GM12878 (cell line): ENCODE results near the gene SLC16A10. TPM values are rescaled to one million over a fixed set of nuclear protein-coding genes. Genes with fewer than 3 reads are reported as not detected.
"Not testable (repeated sequence)": the region's sequence is repeated elsewhere in the genome, so short reads cannot be mapped to it uniquely, and the experiment has no call there.

ENCODE experiments used
- ATAC-seq: fragments of 200-7000 bp; cut with Tn5 transposase; 3 replicates; pipeline ENCODE4 v1.9.1; 2020; ENCODE audit warnings: mild to moderate bottlenecking, moderate library complexity
- BruUV-seq: library from RNA; stranded (reverse); fragments of 400-500 nt; replicated peaks from 2 replicates; lab custom pipeline; 2021; lab: Mats Ljungman, UMichigan
- CTCF ChIA-PET: fragments of 300-600 bp; sonication (Branson Sonifier 250); formaldehyde crosslinking; extraction: SDS; loops from one replicate; lab custom pipeline; 2021; ENCODE audit warnings: inconsistent platforms; lab: Yijun Ruan, JAX
- POLR2A ChIA-PET: fragments of 350-600 bp; formaldehyde crosslinking; extraction: SDS; loops from one replicate; lab custom pipeline; 2021; ENCODE audit warnings: inconsistent platforms; lab: Charles Lee
- RAD21 ChIA-PET: fragments of 300-600 bp; sonication (Branson Sonifier 250); formaldehyde crosslinking; loops from one replicate; lab custom pipeline; 2023; ENCODE audit warnings: antibody characterized with exemption; ENCODE audit not compliant: unreplicated experiment; lab: Charles Lee
- SMC1A ChIA-PET: fragments of 300-600 bp; sonication (Branson Sonifier 250); formaldehyde crosslinking; loops from one replicate; lab custom pipeline; 2023; ENCODE audit not compliant: unreplicated experiment, uncharacterized antibody; lab: Charles Lee
- DNase-seq: peaks from one replicate; pipeline ENCODE4 v3.0.0-alpha.2; 2011; ENCODE audit warnings: low read depth, low spot score
- FAIRE-seq: peaks from 3 replicates; lab custom pipeline; 2011; peaks lifted over from hg19 to GRCh38; lab: Jason Lieb, UNC
- H2AFZ ChIP-seq: 2 replicates; pipeline ENCODE4 v1.6.0; 2011; ENCODE audit warnings: low read depth, low read length, control low read depth; ENCODE audit not compliant: control insufficient read depth
- H3K27ac ChIP-seq: 2 replicates; pipeline ENCODE4 v1.5.1; 2011; ENCODE audit warnings: control low read depth; ENCODE audit not compliant: control insufficient read depth, insufficient read depth
- H3K27me3 ChIP-seq, 2 experiments: replicated peaks in 1 of 2; 2 replicates each; pipeline versions ENCODE4 v1.6.0 to v1.6.1; 2011; ENCODE audit warnings: low read length in 1 of 2; ENCODE audit not compliant: control insufficient read depth in 2 of 2, insufficient read depth in 2 of 2
- H3K36me3 ChIP-seq, 2 experiments: 2 replicates each; pipeline ENCODE4 v1.5.1; 2011; ENCODE audit warnings: low read length in 1 of 2; ENCODE audit not compliant: control insufficient read depth in 2 of 2, insufficient read depth in 2 of 2
- H3K4me1 ChIP-seq: 2 replicates; pipeline ENCODE4 v1.6.1; 2011; ENCODE audit warnings: mild to moderate bottlenecking, low read length, moderate library complexity, mixed read lengths; ENCODE audit not compliant: control insufficient read depth, insufficient read depth
- H3K4me2 ChIP-seq: 2 replicates; pipeline ENCODE4 v1.6.0; 2011; ENCODE audit warnings: control low read depth; ENCODE audit not compliant: control insufficient read depth, insufficient read depth
- H3K4me3 ChIP-seq: fragments of 200-600 bp; sonication (generic); 2 replicates; pipeline ENCODE4 v1.5.1; 2016
- H3K79me2 ChIP-seq: 2 replicates; pipeline ENCODE4 v1.6.0; 2011; ENCODE audit warnings: low read length; ENCODE audit not compliant: control insufficient read depth, insufficient read depth
- H3K9ac ChIP-seq: 2 replicates; pipeline ENCODE4 v1.8.0; 2011; ENCODE audit warnings: low read length, control low read depth, mixed read lengths; ENCODE audit not compliant: control insufficient read depth, insufficient read depth
- H3K9me3 ChIP-seq: replicated peaks from 3 replicates; pipeline ENCODE4 v1.5.1; 2011; ENCODE audit warnings: mild to moderate bottlenecking, low read length; ENCODE audit not compliant: control insufficient read depth, insufficient read depth
- H4K20me1 ChIP-seq: 2 replicates; pipeline ENCODE4 v1.6.0; 2011; ENCODE audit not compliant: control insufficient read depth, insufficient read depth
- ASH2L ChIP-seq: fragments of 300-600, 200-600 bp; sonication (generic); IDR thresholded peaks from 2 replicates; pipeline ENCODE4 v1.6.1; 2017; ENCODE audit warnings: low read depth, mild to moderate bottlenecking, borderline replicate concordance
- BCL11A ChIP-seq: IDR thresholded peaks from 2 replicates; pipeline ENCODE4 v1.6.1; 2011; ENCODE audit warnings: low read depth, low read length
- CUX1 ChIP-seq: IDR thresholded peaks from 2 replicates; pipeline ENCODE4 v1.6.1; 2012; ENCODE audit warnings: improper control_type of control experiment, low read depth, low read length; ENCODE audit not compliant: insufficient replicate concordance
- IRF3 ChIP-seq: fragments of 450-650 bp; IDR thresholded peaks from 2 replicates; pipeline ENCODE4 v1.6.1; 2014; ENCODE audit warnings: mild to moderate bottlenecking
- MLLT1 ChIP-seq: fragments of 450-650 bp; IDR thresholded peaks from 2 replicates; pipeline ENCODE4 v1.6.1; 2016; ENCODE audit warnings: mild to moderate bottlenecking
- PRDM15 ChIP-seq: fragments of 450-650 bp; formaldehyde crosslinking; IDR thresholded peaks from 2 replicates; pipeline ENCODE4 v1.4.0; 2020; ENCODE audit warnings: mild to moderate bottlenecking, moderate library complexity
- ZSCAN29 ChIP-seq: fragments of 450-650 bp; IDR thresholded peaks from 2 replicates; pipeline ENCODE4 v1.6.1; 2017; ENCODE audit warnings: mild to moderate bottlenecking, moderate library complexity
- WGBS: methylation state at CpG from one replicate; pipeline ENCODE4 v1.1.6; 2016; ENCODE audit warnings: low lambda C conversion rate; ENCODE audit not compliant: insufficient replicate concordance, insufficient coverage; ENCODE audit errors: missing lambda C conversion rate; 5-methylcytosine and 5-hydroxymethylcytosine counted together
- in situ Hi-C: fragments of 300-500 bp; cut with MboI; formaldehyde crosslinking; loops from 9 replicates; pipeline ENCODE4 v1.14.3; 2018; ENCODE audit warnings: mixed read lengths
- intact Hi-C: fragments of 100-400 bp; cut with micrococcal nuclease; formaldehyde crosslinking; loops from one replicate; pipeline ENCODE4 v1.14.2; 2022; ENCODE audit not compliant: unreplicated experiment
- polyA plus RNA-seq, 11 experiments: library from polyadenylated mRNA; depleted of rRNA in 4 of 11; unstranded in 6 of 11; stranded (reverse) in 5 of 11; fragments of >200 nt; fragmentation: Nextera tagmentation in 4 of 11; fragmentation: Illumina TruSeq in 1 of 11; extraction: Ambion mirVana in 4 of 11; extraction: Trizol in 1 of 11; gene quantifications; 1 replicate in 1 of 11; 2 replicates in 10 of 11; pipeline versions ENCODE4 v1.2.1 to v1.2.3, GENCODE V29; 2011 to 2016; ENCODE audit warnings: inconsistent platforms in 2 of 11, missing spikeins in 2 of 11, low read depth in 1 of 11
- total RNA-seq, 4 experiments: library from RNA; depleted of rRNA in 3 of 4; stranded (reverse); fragments of >200 nt in 3 of 4; fragmentation: Illumina TruSeq in 1 of 4; extraction: Trizol in 1 of 4; gene quantifications; 2 replicates each; pipeline versions ENCODE4 v1.2.1 to v1.2.3, GENCODE V29; 2013 to 2021

Gene SLC16A10
- total and polyA plus RNA-seq, 10 of the 15 experiments (the other 5 are each of a cell fraction or from before 2014, with no cell fraction given) = 2.3 to 19.0 (median 8.0) TPM

- TF ChIP-seq CUX1 (no peak), ZSCAN29 (no peak), IRF3 (no peak), BCL11A (no peak), PRDM15 (no peak), MLLT1 (no peak), ASH2L (no peak)
Observed at GRCh38 chr6:111129013-111129412, 41.7 kb downstream of the SLC16A10 start (continued).

GRCh38 chr6:111131018-111131417, 43.7 kb downstream of the SLC16A10 start:
- SMC1A ChIA-PET, H2AFZ ChIP-seq, DNase-seq, RAD21 ChIA-PET, H3K4me3 ChIP-seq, ATAC-seq, POLR2A ChIA-PET, H3K9me3 ChIP-seq, H4K20me1 ChIP-seq, H3K27me3 ChIP-seq, H3K27ac ChIP-seq, H3K9ac ChIP-seq, H3K4me1 ChIP-seq, in situ Hi-C loops, H3K4me2 ChIP-seq, H3K79me2 ChIP-seq, BruUV-seq, intact Hi-C loops, H3K36me3 ChIP-seq, FAIRE-seq: not testable (repeated sequence)
- CTCF ChIA-PET = interaction anchor here (0.6 to 1.1 kb wide), 2 partner anchors 10 to 16 kb away, joined by 3 read pairs; no protein-coding TSS in a partner anchor
- 56% methylated on average over 11 of the region's 11 CpGs for WGBS
